Renal pelvis (tissue), 3 donors: ENCODE measurements around the gene PPIAL4G. TPM values are rescaled to one million over a fixed set of nuclear protein-coding genes. Genes with fewer than 3 reads are reported as not detected.

ENCODE experiments used
- polyA plus RNA-seq, 3 donors: library from polyadenylated mRNA; unstranded; fragments of 120-200 nt; gene quantifications; one replicate each; pipeline ENCODE4 v1.2.1, GENCODE V29; 2013; ENCODE audit not compliant: insufficient read length in 3 of 3

The PPIAL4G gene
- polyA plus RNA-seq, 3 donors = 0.05 to 0.07 TPM; not detected in 1

Other genes starting within 250 kb of the PPIAL4G start
- gene NBPF14, start 112.7 kb upstream of the PPIAL4G start, polyA plus RNA-seq = 10 to 100 TPM; 29.8 to 42.8 (median 34.7) TPM